ENCODE data around the gene ZNF763.
"Not testable (repeated sequence)": the region's sequence is repeated elsewhere in the genome, so short reads cannot be mapped to it uniquely, and the experiment has no call there.

The ZNF763 gene

DNA sequence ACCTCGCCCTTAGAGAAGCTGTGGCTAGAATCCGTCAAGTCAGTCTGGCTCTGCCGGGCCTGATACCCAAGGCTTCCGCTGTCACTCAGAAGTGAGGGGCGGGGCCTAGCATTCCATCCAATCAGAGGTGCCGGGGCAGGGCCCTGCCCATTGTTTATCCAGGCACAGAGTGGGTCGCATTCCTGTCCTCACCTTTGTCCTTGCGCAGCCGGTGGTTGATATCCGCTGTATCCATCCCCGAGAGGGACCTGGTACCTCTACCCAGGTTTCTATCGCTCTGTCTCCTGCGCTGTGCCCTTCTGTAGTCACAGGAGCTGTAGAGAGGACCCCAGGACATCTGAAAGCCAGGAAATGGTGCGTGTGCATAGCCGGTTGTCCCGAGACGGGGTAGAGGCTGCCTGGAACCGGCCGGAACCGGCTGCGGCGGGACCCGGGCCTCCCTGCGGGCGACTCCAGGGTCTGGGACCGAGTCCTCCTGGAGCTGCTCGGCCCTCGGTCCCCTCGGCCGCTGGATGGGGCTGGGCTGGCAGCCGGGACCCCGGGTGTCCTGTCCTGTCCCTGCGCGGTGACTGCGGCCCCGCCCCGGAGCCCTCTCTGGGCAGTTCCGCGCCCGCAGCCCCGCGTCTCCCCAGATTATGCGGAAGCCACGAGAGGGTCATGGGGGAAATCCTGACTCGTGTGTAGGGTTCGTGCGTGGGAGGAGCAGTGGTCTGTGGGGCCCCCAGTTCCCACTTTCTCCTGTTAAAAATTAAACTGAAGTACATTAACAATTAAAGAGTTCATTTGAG, at the start of gene ZNF763:
Gene ZNF763 (plus strand): TSS at position 183 of the 788 bp plus-strand sequence. CDS start 169 bp downstream, at position 352.
- peak; percentile 56 for DNase-seq (ENCODE audit: low read depth)

DNA sequence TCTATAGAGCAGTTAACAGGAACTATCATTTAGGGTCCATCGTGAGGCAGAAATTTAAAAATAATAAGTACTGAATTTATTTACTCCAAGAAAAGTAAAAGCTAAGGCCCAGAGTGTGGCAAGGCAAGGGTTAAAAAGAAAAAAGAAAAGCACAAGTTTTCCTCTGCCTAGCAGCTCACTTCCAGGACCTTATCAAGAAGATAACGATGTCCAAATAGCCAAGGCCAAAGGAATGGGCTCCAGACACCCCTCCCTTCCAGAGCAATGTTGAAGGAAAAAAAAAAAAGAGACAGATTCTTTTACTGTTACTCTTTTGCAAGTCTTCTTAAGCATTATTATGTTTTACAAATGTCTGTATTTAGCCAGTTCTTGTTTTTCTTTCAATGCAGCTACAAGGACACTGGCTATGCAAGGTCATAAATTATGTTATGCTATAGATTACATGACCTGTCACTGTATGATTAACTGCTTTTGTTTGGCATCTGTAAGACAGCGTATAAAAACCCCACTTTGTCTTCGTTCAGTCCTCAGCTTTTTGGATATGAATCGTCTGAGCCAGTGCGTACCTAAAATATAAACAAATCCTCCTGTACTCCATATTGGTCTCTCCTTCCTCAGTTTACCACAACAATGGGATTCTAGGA, 42.9 kb upstream of the ZNF763 start:
- no peak for DNase-seq (ENCODE audit: low read depth)

DNA sequence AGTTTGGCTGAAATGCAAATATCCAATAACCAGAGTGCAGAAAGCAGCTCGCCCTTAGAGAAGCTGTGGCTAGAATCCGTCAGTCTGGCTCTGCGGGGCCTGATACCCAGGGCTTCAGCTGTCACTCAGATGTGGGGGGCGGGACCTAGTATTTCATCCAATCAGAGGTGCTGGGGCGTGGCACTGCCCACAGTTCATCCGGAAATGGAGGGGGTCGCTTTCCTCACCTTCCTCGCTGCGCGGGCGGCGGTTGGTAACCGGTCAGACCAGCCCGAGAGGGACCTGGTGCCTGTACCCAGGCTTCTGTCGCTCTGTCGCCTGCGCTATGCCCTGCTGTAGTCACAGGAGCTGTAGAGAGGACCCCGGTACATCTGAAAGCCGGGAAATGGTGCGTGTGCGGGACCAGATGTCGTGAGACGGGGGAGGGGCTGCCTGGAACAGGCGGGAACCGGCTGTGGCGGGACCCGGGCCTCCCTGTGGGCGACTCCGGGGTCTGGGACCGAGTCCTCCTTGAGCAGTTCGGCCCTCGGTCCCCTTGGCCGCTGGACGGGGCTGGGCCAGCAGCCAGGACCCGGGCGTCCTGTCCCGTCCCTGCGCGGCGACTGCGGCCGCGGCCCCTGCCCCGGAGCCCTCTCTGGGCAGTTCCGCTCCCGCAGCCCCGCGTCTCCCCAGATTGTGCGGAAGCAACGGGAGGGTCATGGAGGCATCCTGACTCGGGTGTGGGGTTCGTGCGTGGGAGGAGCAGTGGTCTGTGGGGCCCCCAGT, 39.8 kb upstream of the ZNF763 start, which contains the start of gene ZNF700:
Gene ZNF700 (plus strand): TSS at position 222 of the 765 bp plus-strand sequence. CDS start 104 bp downstream, at position 326.
- peak; percentile 56 for DNase-seq (ENCODE audit: low read depth)

DNA sequence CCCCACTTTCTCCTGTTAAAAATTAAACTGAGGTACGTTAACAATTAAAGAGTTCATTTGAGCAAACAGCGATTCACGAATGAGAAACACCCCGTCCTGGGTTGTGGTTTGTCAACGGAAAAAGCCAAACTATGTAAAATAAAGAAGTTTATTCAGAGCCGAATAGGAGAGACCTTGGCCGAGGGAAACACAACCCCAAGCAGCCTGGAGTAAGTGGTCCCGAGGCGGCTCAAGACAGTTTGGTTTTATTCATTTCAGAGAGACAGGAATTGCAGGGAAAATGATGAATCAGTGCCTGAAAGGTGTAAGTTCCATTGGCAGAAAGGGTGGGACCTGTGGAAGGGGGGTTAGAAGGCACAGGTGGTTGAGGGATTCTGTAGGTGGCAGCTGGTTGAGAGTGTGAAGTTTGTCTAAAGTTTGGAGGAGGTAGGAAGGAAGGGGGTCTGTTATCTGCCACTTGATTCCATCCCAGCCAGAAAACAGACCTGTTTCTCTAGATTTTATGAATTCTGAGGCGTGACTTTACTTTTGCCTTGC, 39.1 kb upstream of the ZNF763 start:
- not testable (repeated sequence) for DNase-seq (ENCODE audit: low read depth)

DNA sequence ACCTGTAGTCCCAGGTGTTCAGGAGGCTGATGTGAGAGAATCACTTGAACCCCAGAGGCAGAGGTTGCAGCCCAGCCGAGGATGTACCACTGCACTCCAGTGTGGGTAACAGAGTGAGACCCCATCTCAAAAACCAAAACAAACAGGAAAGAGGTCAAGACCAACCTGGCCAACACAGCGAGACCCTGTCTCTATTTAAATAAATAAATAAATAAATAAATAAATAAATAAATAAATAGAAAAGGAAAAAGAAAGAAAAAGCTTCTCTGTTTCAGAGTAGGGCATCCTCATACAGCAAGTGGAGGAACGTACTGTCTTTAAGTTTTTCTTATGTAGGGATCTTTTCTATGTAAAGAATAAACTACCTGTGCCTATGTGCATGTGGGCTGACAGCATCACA, 37.6 kb upstream of the ZNF763 start:
- no peak for DNase-seq (ENCODE audit: low read depth)

DNA sequence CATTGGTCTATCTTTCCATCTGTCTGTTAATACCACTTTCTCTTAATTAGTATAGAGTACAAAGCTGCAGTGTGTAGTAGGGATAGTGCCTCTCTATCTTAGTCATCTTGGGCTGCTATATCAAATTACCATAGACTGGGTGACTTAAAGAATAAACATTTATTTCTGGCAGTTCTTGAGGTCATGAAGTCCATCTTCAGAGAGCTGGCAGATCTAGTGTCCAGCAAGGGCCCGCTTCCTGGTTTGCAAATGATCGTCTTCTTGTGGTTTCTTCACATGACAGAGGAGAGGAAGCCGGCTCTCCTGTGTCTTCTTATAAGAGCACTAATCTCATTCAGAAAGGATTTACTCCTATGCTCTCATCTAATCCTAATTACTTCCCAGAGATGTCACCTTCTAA, 33.8 kb upstream of the ZNF763 start:
- DNase-seq (ENCODE audit: low read depth) = no peak

DNA sequence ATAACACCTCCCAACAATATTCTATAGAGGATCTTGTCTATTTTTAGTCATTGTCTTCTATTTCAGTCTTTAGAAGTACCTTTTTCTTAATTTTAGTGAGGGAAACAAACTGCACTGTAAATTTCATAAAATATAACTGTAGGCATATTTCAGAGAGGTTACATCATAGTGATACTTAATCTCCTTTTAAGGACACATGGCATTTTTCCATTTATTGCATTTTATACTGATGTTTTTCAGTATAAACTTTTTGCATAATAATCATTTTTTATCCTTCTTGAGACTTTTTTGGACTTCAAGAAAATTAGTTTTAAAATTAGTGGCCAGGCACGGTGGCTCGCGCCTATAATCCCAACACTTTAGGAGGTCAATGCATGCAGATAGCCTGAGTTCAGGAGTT, 33.3 kb upstream of the ZNF763 start:
- no peak for DNase-seq (ENCODE audit: low read depth)

DNA sequence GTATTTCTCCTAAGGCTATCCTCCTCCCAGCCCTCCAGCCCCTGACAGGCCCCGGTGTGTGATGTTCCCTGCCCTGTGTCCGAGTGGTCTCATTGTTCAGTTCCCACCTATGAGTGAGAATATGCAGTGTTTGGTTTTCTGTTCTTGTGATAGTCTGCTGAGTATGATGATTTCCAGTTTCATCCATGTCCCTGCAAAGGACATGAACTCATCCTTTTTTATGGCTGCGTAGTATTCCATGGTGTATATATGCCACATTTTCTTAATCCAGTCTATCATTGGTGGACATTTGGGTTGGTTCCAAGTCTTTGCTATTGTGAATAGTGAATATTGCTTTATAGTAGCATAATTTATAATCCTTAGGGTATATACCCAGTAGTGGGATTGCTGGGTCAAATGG, 29.0 kb upstream of the ZNF763 start:
- DNase-seq (ENCODE audit: low read depth) = not testable (repeated sequence)

DNA sequence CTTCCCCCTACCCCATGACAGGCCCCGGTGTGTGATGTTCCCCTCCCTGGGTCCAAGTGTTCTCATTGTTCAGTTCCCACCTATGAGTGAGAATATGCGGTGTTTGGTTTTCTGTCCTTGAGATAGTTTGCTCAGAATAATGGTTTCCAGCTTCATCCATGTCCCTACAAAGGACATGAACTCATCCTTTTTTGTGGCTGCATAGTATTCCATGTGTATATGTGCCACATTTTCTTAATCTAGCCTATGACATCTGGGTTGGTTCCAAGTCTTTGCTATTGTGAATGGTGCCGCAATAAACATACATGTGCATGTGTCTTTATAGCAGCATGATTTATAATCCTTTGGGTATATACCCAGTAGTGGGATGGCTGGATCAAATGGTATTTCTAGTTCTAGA, 26.5 kb upstream of the ZNF763 start:
- not testable (repeated sequence) for DNase-seq (ENCODE audit: low read depth)

GRCh38 chr19:11941361-11941887, 23.4 kb upstream of the ZNF763 start:
- DNase-seq (ENCODE audit: low read depth) = not testable (repeated sequence)

GRCh38 chr19:11942008-11942842, 22.6 kb upstream of the ZNF763 start:
- DNase-seq (ENCODE audit: low read depth) = no peak

DNA sequence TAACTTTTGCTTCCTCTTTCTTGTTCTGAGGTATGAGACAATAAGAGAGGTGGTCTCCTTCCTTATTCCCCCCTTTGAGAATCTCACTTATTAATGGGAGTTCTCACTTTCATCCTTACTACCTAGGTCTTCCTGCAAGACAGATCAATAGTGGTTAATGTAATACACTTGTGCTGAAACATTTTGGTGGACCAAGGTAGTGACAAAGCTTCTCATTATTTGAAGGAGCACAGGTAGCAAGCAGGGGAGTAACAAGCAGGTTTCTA, 22.1 kb upstream of the ZNF763 start:
- DNase-seq (ENCODE audit: low read depth) = no peak

- no peak for DNase-seq (ENCODE audit: low read depth)
Measured at GRCh38 chr19:11944656-11945055, 20.2 kb upstream of the ZNF763 start.

GRCh38 chr19:11948646-11949045, 16.2 kb upstream of the ZNF763 start:
- DNase-seq (ENCODE audit: low read depth) = no peak

GRCh38 chr19:11949201-11949600, 15.6 kb upstream of the ZNF763 start:
- DNase-seq (ENCODE audit: low read depth) = no peak

GRCh38 chr19:11949614-11950080, 15.2 kb upstream of the ZNF763 start:
- not testable (repeated sequence) for DNase-seq (ENCODE audit: low read depth)

- DNase-seq (ENCODE audit: low read depth) = no peak
Measured at GRCh38 chr19:11950312-11950711, 14.5 kb upstream of the ZNF763 start.

DNA sequence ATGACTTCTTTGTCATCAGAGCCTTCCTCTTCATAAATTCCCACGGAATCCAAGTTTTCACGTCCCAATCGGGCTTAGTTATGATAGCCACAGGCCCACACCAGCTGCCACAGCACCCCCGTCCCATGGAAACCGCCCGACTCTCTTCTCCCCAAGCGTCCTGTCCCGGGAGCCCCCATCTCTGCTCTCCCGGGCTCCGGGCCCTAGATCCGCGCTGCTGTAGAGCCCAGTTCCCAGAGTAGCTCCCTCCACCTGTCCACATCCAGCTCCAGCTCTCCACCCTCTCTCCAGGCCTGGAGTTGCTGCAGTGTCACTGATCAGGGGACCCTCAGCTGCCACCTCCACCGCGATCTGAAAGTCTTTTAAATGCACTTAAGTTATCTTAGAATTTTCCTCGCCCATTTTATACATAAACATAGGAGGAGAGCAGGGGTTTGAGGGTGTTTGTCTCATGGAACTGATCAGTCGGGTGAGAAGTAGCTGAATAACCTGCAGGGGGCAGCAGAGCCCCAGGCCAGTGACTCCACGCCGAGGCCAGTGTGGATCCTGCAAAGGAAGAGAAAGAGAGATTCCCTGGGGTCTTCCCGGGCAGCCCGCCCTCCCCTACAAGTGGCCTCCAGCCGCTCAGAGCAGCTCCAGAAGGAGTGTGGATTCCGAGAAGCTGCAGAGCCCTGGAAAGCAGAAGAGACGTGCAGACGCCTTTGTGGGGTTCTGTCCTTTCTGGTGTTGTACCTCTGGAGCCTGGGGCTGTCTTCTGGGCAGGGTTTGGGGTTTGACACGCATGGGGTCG, 1.1 kb upstream of the ZNF763 start:
- DNase-seq (ENCODE audit: low read depth) = no peak

- DNase-seq (ENCODE audit: low read depth) = no peak
Measured at GRCh38 chr19:11964496-11964857, 363 bp upstream of the ZNF763 start.

DNA sequence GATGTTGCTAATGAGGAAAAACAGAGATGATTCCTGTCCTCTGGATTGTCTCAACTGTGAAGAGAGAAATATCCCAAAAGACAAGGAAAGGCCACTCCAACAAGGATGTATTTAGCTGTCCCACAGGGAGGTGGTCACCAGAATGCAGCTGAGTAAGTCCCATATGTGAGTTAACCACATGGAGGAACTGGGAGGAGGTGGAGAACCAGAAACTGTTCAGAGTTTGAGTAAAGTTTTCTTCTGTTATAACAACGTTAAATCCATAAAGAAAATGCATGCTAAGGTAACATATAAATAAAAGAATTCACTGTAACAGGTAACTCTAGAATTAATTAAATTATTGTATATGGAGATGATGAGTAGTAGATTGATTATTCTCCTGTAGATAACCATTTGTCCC, 5.3 kb downstream of the ZNF763 start:
- no peak for DNase-seq (ENCODE audit: low read depth)

DNA sequence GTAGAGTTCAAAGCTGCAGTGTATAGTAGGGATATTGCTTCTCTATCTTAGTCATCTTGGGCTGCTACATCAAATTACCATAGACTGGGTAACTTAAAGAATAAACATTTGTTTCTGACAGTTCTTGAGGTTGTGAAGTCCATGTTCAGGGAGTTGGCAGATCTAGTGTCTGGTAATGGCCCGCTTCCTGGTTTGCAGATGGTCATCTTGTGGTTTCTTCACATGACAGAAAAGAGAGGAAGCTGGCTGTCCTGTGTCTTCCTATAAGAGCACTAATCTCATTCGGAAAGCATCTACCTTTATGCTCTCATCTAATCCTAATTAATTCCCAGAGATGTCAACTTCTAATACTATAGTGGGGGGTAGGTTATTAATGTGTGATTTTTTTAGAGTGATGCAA, 6.2 kb downstream of the ZNF763 start:
- DNase-seq (ENCODE audit: low read depth) = no peak
